H1 (cell line): Measurements from ENCODE around the gene NAXE. TPM values are rescaled to one million over a fixed set of nuclear protein-coding genes. Genes with fewer than 3 reads are reported as not detected.

Source experiments
- CTCF ChIA-PET: fragments of 300-600 bp; sonication (Branson Sonifier 250); formaldehyde crosslinking; loops from one replicate; lab custom pipeline; 2021; ENCODE audit not compliant: partially characterized antibody; lab: Charles Lee
- POLR2A ChIA-PET: fragments of 300-600 bp; sonication (Branson Sonifier 250); formaldehyde crosslinking; loops from one replicate; lab custom pipeline; 2021; ENCODE audit warnings: inconsistent platforms; ENCODE audit not compliant: partially characterized antibody; lab: Charles Lee
- DNase-seq, 2 experiments: peaks; one replicate each; pipeline versions ENCODE4 v3.0.0 to v3.0.0-alpha.2; 2010 to 2022; ENCODE audit warnings: low spot score in 2 of 2, low read depth in 1 of 2, mixed read lengths in 1 of 2
- FAIRE-seq: peaks from 2 replicates; lab custom pipeline; 2011; peaks lifted over from hg19 to GRCh38; lab: Jason Lieb, UNC
- H2AFZ ChIP-seq: 2 replicates; pipeline ENCODE4 v1.8.1; 2012; ENCODE audit warnings: low read length, inconsistent platforms
- H2AK5ac ChIP-seq: 2 replicates; pipeline ENCODE4 v1.6.1; 2013; ENCODE audit warnings: low read depth, low read length
- H2BK120ac ChIP-seq: replicated peaks from 2 replicates; pipeline ENCODE3; 2013; ENCODE audit warnings: low read depth, low read length, inconsistent platforms
- H2BK12ac ChIP-seq: 2 replicates; pipeline ENCODE4 v1.6.1; 2013; ENCODE audit warnings: low read depth, low read length
- H2BK15ac ChIP-seq: 2 replicates; pipeline ENCODE4 v1.6.1; 2013; ENCODE audit warnings: low read length
- H2BK20ac ChIP-seq: 2 replicates; pipeline ENCODE4 v1.6.1; 2013; ENCODE audit warnings: low read length
- H2BK5ac ChIP-seq: 2 replicates; pipeline ENCODE4 v1.6.1; 2013; ENCODE audit warnings: low read depth, low read length
- H3K14ac ChIP-seq: 2 replicates; pipeline ENCODE4 v1.6.1; 2013; ENCODE audit warnings: inconsistent platforms; ENCODE audit not compliant: insufficient read length
- H3K18ac ChIP-seq: 2 replicates; pipeline ENCODE4 v1.6.1; 2013; ENCODE audit warnings: low read length; ENCODE audit errors: extremely low read depth
- H3K23ac ChIP-seq: 2 replicates; pipeline ENCODE4 v1.6.1; 2013; ENCODE audit warnings: inconsistent platforms; ENCODE audit not compliant: insufficient read length
- H3K23me2 ChIP-seq: 2 replicates; pipeline ENCODE4 v1.6.1; 2013; ENCODE audit warnings: low read depth, low read length
- H3K27ac ChIP-seq: 2 replicates; pipeline ENCODE4 v1.6.1; 2011; ENCODE audit warnings: low read depth, low read length, inconsistent platforms
- H3K27me3 ChIP-seq, 4 experiments: replicated peaks in 1 of 4; 1 replicate in 1 of 4; 2 replicates in 3 of 4; pipeline versions ENCODE4 v1.6.1 to v1.8.1; 2011 to 2013; ENCODE audit warnings: low read length in 3 of 4, mild to moderate bottlenecking in 3 of 4, inconsistent platforms in 2 of 4, mixed read lengths in 2 of 4, moderate library complexity in 1 of 4; ENCODE audit not compliant: control insufficient read depth in 3 of 4, insufficient read depth in 3 of 4; ENCODE audit errors: extremely low read depth in 1 of 4
- H3K36me3 ChIP-seq, 4 experiments: 2 replicates each; pipeline versions ENCODE4 v1.6.1 to v1.8.1; 2011 to 2013; ENCODE audit warnings: mild to moderate bottlenecking in 4 of 4, low read length in 3 of 4, moderate library complexity in 2 of 4, control low read depth in 1 of 4, inconsistent platforms in 1 of 4; ENCODE audit not compliant: insufficient read depth in 4 of 4, control insufficient read depth in 2 of 4
- H3K4ac ChIP-seq: replicated peaks from 2 replicates; pipeline ENCODE3; 2013; ENCODE audit warnings: low read length, low read depth, mixed read lengths, inconsistent platforms; ENCODE audit not compliant: insufficient read length
- H3K4me1 ChIP-seq, 4 experiments: replicated peaks in 1 of 4; 1 replicate in 1 of 4; 2 replicates in 3 of 4; pipeline versions ENCODE4 v1.6.1 to v1.8.1; 2011 to 2013; ENCODE audit warnings: low read length in 3 of 4, inconsistent platforms in 2 of 4, mixed read lengths in 1 of 4; ENCODE audit not compliant: insufficient read depth in 4 of 4, control insufficient read depth in 3 of 4
- H3K4me2 ChIP-seq, 2 experiments: 2 replicates each; pipeline versions ENCODE4 v1.6.1 to v1.8.1; 2011 to 2013; ENCODE audit warnings: low read depth in 2 of 2, low read length in 2 of 2, control low read depth in 1 of 2, inconsistent platforms in 1 of 2, mild to moderate bottlenecking in 1 of 2; ENCODE audit not compliant: insufficient read depth in 1 of 2
- H3K4me3 ChIP-seq, 4 experiments: fragments of 200-600, 300-600 bp in 1 of 4; sonication (generic), shearing (Covaris generic), sonication (Bioruptor Twin) in 1 of 4; 2 replicates each; pipeline versions ENCODE4 v1.5.1 to v1.8.1; 2011 to 2016; ENCODE audit warnings: low read length in 4 of 4, low read depth in 3 of 4, control low read depth in 2 of 4, inconsistent platforms in 2 of 4, mild to moderate bottlenecking in 2 of 4, mixed read lengths in 1 of 4, moderate library complexity in 1 of 4; ENCODE audit not compliant: insufficient read depth in 2 of 4; ENCODE audit errors: extremely low read depth in 1 of 4
- H3K56ac ChIP-seq: replicated peaks from 2 replicates; pipeline ENCODE3; 2013; ENCODE audit warnings: low read depth, mild to moderate bottlenecking, mixed read lengths, low read length, inconsistent platforms; ENCODE audit not compliant: insufficient read length
- H3K79me1 ChIP-seq: 2 replicates; pipeline ENCODE4 v1.6.1; 2013; ENCODE audit warnings: low read depth, low read length, control low read depth
- H3K79me2 ChIP-seq, 2 experiments: 2 replicates each; pipeline versions ENCODE4 v1.6.1 to v1.8.1; 2012 to 2013; ENCODE audit warnings: low read length in 2 of 2, mild to moderate bottlenecking in 2 of 2, inconsistent platforms in 1 of 2; ENCODE audit not compliant: insufficient read depth in 2 of 2, control insufficient read depth in 1 of 2
- H3K9ac ChIP-seq, 4 experiments: replicated peaks in 1 of 4; 1 replicate in 1 of 4; 2 replicates in 3 of 4; pipeline versions ENCODE4 v1.6.1 to v1.8.1; 2011 to 2013; ENCODE audit warnings: low read depth in 3 of 4, low read length in 3 of 4, control low read depth in 2 of 4, mild to moderate bottlenecking in 2 of 4, moderate library complexity in 2 of 4, inconsistent platforms in 1 of 4; ENCODE audit errors: extremely low read depth in 1 of 4
- H3K9me3 ChIP-seq, 2 experiments: 2 replicates each; pipeline versions ENCODE4 v1.6.1 to v1.8.1; 2012 to 2013; ENCODE audit warnings: mild to moderate bottlenecking in 2 of 2, moderate library complexity in 2 of 2, control low read depth in 1 of 2, inconsistent platforms in 1 of 2, low read depth in 1 of 2, low read length in 1 of 2, mixed read lengths in 1 of 2; ENCODE audit not compliant: insufficient read depth in 2 of 2
- H4K20me1 ChIP-seq, 2 experiments: replicated peaks in 1 of 2; 2 replicates each; pipeline versions ENCODE3 to v1.8.1; 2011 to 2013; ENCODE audit warnings: inconsistent platforms in 2 of 2, low read length in 2 of 2, mild to moderate bottlenecking in 1 of 2; ENCODE audit not compliant: insufficient read depth in 2 of 2, control insufficient read depth in 1 of 2
- H4K5ac ChIP-seq: 2 replicates; pipeline ENCODE4 v1.6.1; 2013; ENCODE audit warnings: low read length, low read depth, mixed read lengths, inconsistent platforms; ENCODE audit not compliant: insufficient read length
- H4K8ac ChIP-seq: 2 replicates; pipeline ENCODE4 v1.8.0; 2013; ENCODE audit warnings: mild to moderate bottlenecking, moderate library complexity, low read length, inconsistent platforms; ENCODE audit not compliant: insufficient read depth; ENCODE audit errors: extremely low read depth
- H4K91ac ChIP-seq: replicated peaks from 2 replicates; pipeline ENCODE3; 2013; ENCODE audit warnings: low read length, mixed read lengths, inconsistent platforms; ENCODE audit not compliant: insufficient read length
- CBX5 ChIP-seq: fragments of 300-800, 300-1000 bp; sonication (generic); IDR thresholded peaks from 2 replicates; pipeline ENCODE4 v1.7.1; 2016; ENCODE audit warnings: antibody characterized with exemption, low read length, low read depth
- EZH2 ChIP-seq: fragments of 200-600 bp; sonication (generic); IDR thresholded peaks from 2 replicates; pipeline ENCODE4 v1.7.1; 2012; ENCODE audit warnings: low read depth, mild to moderate bottlenecking, moderate library complexity, low read length, inconsistent platforms; ENCODE audit not compliant: severe bottlenecking
- GABPA ChIP-seq: IDR thresholded peaks from 2 replicates; pipeline ENCODE4 v1.6.1; 2011; ENCODE audit warnings: mild to moderate bottlenecking, low read length, moderate library complexity, borderline replicate concordance; ENCODE audit not compliant: insufficient read depth
- KDM1A ChIP-seq: fragments of 200-600, 300-600 bp; sonication (generic); IDR thresholded peaks from 2 replicates; pipeline ENCODE4 v1.7.1; 2016; ENCODE audit warnings: mild to moderate bottlenecking, low read length, borderline replicate concordance
- PHF8 ChIP-seq: fragments of 200-600 bp; sonication (generic); conservative IDR thresholded peaks from 2 replicates; pipeline ENCODE4 v1.7.1; 2012; ENCODE audit warnings: low read depth, mild to moderate bottlenecking, inconsistent platforms, low read length, moderate library complexity
- POU5F1 ChIP-seq: IDR thresholded peaks from 2 replicates; pipeline ENCODE4 v1.6.1; 2011; ENCODE audit warnings: low read depth, mild to moderate bottlenecking, low read length, moderate library complexity
- SAP30 ChIP-seq: fragments of 300-600 bp; sonication (generic); IDR thresholded peaks from 2 replicates; pipeline ENCODE4 v1.7.1; 2012; ENCODE audit warnings: low read length, moderate library complexity, mild to moderate bottlenecking, inconsistent platforms; ENCODE audit not compliant: insufficient read depth, insufficient replicate concordance
- SUZ12 ChIP-seq: fragments of 200-600 bp; sonication (generic); IDR thresholded peaks from 2 replicates; pipeline ENCODE4 v1.6.1; 2012; ENCODE audit warnings: mild to moderate bottlenecking, inconsistent platforms, low read length, moderate library complexity, mixed read lengths
- TAF7 ChIP-seq: optimal IDR thresholded peaks from 2 replicates; pipeline ENCODE3; 2011; ENCODE audit warnings: low read depth, mild to moderate bottlenecking, inconsistent platforms, low read length, moderate library complexity, borderline replicate concordance
- TCF12 ChIP-seq: IDR thresholded peaks from 2 replicates; pipeline ENCODE4 v1.6.1; 2011; ENCODE audit warnings: low read depth, mild to moderate bottlenecking, low read length
- WGBS, 2 experiments: shearing (Covaris generic) in 1 of 2; methylation state at CpG; one replicate each; pipeline versions ENCODE4 v1.1.6 to v1.1.7; 2013 to 2015; ENCODE audit warnings: low lambda C conversion rate in 2 of 2, mixed read lengths in 2 of 2, inconsistent platforms in 1 of 2, low coverage in 1 of 2, missing lambda C conversion rate in 1 of 2; ENCODE audit not compliant: insufficient replicate concordance in 2 of 2, insufficient coverage in 1 of 2, insufficient read length in 1 of 2; ENCODE audit errors: extremely low coverage in 1 of 2, missing lambda C conversion rate in 1 of 2; 5-methylcytosine and 5-hydroxymethylcytosine counted together
- polyA plus RNA-seq, 7 experiments: library from polyadenylated mRNA; depleted of rRNA in 3 of 7; stranded (reverse) in 5 of 7; unstranded in 2 of 7; fragments of >200 nt in 5 of 7; fragments of 200-250 nt in 2 of 7; gene quantifications; 1 replicate in 5 of 7; 2 replicates in 1 of 7; 4 replicates in 1 of 7; pipeline versions ENCODE4 v1.2.1 to v1.2.3, GENCODE V29; 2011 to 2013; ENCODE audit warnings: missing spikeins in 2 of 7, mixed read lengths in 2 of 7
- total RNA-seq: library from RNA; stranded (reverse); fragmentation: NEBNext Ultra II Directional; extraction: Animal tissue kit (Norgen Biotek cat#: 25700); gene quantifications from 2 replicates; pipeline ENCODE4 v1.2.1, GENCODE V29; 2021
- TF ChIP-seq, protein P1 (sequence below): IDR thresholded peaks from 2 replicates; pipeline ENCODE4 v1.6.1; 2012; ENCODE audit warnings: inconsistent platforms

NAXE gene
- total and polyA plus RNA-seq, 2 of the 8 experiments (the other 6 are each of a cell fraction or from before 2014, with no cell fraction given), result 73.1 to 74.3 TPM

DNA sequence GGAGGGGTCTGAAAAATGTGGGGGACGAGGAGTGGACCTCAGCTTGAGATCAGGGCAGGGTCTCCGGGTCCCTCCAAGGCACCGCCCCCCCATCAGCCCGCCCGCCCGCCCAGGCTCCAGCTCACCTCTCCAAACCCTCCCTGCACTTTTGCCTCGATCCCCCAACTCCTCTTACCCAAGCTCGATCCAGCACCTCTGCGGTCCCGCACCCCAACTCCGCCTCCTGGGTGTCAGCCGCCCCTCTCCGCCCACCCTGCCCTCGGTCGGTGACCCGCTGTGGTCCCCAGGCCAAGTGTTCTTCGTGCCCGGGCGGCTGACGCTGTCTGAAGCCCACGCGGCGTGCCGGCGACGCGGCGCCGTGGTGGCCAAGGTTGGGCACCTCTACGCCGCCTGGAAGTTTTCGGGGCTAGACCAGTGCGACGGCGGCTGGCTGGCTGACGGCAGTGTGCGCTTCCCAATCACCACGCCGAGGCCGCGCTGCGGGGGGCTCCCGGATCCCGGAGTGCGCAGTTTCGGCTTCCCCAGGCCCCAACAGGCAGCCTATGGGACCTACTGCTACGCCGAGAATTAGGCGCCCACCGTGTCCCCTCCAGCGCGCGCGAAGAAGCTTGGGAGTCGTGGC lies 33.3 kb downstream of the NAXE start:
- Histone ChIP-seq H3K56ac (no peak overlapping the region), H3K23me2 (peaks cover 20% of the 10 kb centered on the region; the same call in 1 of the 2 replicates), H2BK5ac (no peak overlapping the region), H3K4me3 (peak overlapping the region; percentile 44 to 71 (median 48)), H3K14ac (no peak overlapping the region), H2AK5ac (no peak overlapping the region), H3K79me2 (no peaks in the 10 kb centered on the region), H2BK15ac (peak overlapping the region; percentile 65; the same call in 1 of the 2 replicates), H2BK120ac (no peak overlapping the region), H2BK20ac (no peak overlapping the region), H3K79me1 (no peaks in the 10 kb centered on the region), H2AFZ (peak overlapping the region; percentile 20; the same call in 1 of the 2 replicates), H3K9me3 (no peaks in the 10 kb centered on the region), H3K36me3 (no peaks in the 10 kb centered on the region; a peak in 1 of 8 replicates), H3K27me3 (peaks cover 31 to 57% (median 41%) of the 10 kb centered on the region in 4 experiments), H3K4me1 (peaks cover 0 to 9% (median 2%) of the 10 kb centered on the region in 4 experiments; a peak in 5 of 7 replicates), H2BK12ac (no peak overlapping the region), H3K4ac (no peak overlapping the region), H4K8ac (peak overlapping the region; percentile 84), H3K4me2 (peak overlapping the region; percentile 81 to 99), H3K9ac (peak overlapping the region in 2 of 4 experiments; percentile 14 to 43; a peak in 1 of 7 replicates), H3K27ac (no peak overlapping the region), H3K23ac (no peak overlapping the region), H4K20me1 (peaks cover 0 to 1% of the 10 kb centered on the region in 2 experiments), H3K18ac (peak overlapping the region; percentile 15; the same call in 1 of the 2 replicates), H4K5ac (no peak overlapping the region), H4K91ac (no peak overlapping the region)
- ChIA-PET POLR2A (interaction anchor here (0.6 to 5.8 kb wide), 15 partner anchors 16 to 166 kb away, joined by 3 to 46 read pairs (median 5); partner anchors contain the start of genes BCAN and NES), CTCF (interaction anchor here (0.5 to 43.0 kb wide), 31 partner anchors 8 to 288 kb away, joined by 3 to 868 read pairs (median 4); partner anchors contain the start of genes BCAN, CRABP2, ISG20L2 and MEF2D)
- WGBS, 2 experiments, result 2% methylated on average over 46 of the region's 55 CpGs; no CpG with 5 or more reads in 1 of the 2 experiments
- DNase-seq (no peak), FAIRE-seq (no peak)
- TF ChIP-seq CBX5 (no peak), KDM1A (no peak), GABPA (no peak), EZH2 (peak; percentile 44), SUZ12 (peak; percentile 74; the same call in 1 of the 2 replicates), TAF7 (no peak), PHF8 (no peak), TCF12 (no peak), SAP30 (no peak), POU5F1 (no peak)
- TF ChIP-seq, protein P1, sequence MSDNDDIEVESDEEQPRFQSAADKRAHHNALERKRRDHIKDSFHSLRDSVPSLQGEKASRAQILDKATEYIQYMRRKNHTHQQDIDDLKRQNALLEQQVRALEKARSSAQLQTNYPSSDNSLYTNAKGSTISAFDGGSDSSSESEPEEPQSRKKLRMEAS, result peak; percentile 27; the same call in 1 of the 2 replicates
